GM18526 (cell line): Measurements from ENCODE around the gene GALNT13.

ENCODE experiments used
- POLR2A ChIP-seq: IDR thresholded peaks from 3 replicates; pipeline ENCODE4 v1.6.1; 2011; ENCODE audit not compliant: insufficient read length; ENCODE audit errors: extremely low read depth

GALNT13 gene

GRCh38 chr2:154203902-154204301, 332.2 kb downstream of the GALNT13 start:
- no peak for TF ChIP-seq POLR2A

DNA sequence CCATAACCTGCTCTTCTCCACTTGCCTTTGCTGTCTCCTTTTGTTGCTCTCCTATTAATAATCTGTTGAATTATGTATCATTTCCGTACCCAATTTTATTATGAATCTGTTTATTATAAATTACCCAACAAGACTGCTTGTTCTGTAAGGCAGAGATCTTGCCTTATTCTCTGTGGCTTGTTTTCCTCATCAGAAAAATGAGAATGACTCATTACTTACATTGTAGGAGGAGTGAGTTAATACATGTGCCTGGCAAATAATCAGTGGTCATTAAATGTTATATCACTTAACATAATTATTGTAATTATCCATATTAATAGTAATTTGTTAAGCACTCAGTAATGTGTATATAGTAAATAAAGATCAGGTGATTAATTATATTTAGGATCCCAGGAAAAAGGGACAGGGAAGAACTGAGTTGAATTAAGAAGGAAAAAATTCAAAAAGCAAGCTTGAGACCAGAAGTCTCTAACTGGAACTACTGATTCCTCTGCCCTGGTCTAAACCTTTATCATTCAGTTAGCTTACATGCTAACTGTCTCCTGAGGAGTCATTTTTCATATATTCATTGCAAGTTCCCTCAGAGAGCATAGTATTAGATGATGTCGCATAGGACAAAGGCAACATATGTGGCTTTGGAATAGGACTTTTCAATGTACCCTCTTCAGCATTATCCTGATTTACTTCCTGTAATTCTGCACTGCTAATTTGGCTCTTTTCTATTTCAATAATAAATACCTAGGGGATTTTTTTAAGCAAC, 335.7 kb downstream of the GALNT13 start:
- no peak for TF ChIP-seq POLR2A

- TF ChIP-seq POLR2A, result no peak
Observed at GRCh38 chr2:154223726-154224125, 352.0 kb downstream of the GALNT13 start.

DNA sequence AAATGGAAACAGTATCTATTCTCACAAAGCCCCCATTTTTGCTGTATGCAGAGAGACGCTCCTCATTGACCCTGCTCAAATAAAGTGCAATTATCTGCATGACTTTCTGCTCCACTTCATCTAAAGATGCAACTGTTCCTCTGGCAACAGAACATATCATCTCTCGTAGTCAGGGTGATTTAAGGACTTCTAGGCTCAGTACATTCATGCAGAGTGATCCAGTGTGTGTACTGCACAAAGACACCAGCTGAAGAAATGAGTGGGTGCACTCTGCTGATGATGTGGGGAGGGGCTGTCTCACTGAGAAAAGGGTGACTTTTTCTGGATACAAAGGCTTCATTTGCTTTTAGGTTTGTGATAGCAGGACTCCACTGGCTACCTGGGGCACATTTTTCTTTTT, 355.2 kb downstream of the GALNT13 start:
- no peak for TF ChIP-seq POLR2A

- TF ChIP-seq POLR2A, result no peak
Observed at GRCh38 chr2:154228566-154229280, 357.0 kb downstream of the GALNT13 start.

GRCh38 chr2:154229966-154230365, 358.2 kb downstream of the GALNT13 start:
- no peak for TF ChIP-seq POLR2A

DNA sequence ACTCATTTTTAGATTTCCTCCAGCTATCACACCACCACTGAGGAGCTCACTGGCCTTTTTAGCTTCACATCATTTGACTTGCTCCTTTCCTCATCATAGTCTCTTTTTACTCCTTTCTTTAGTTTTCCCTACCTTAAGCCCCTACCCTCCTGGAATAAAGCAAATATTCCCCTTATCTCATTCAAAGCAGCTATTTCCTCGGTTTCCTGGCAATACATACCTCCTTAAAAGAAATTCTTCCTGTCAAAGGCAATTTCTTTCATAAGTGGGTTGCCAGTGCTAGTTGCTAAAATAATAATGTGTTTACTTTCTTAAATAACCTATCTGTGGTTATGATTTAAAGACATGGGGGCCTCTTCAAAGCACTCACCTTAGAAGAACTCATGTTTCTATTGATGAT, 359.3 kb downstream of the GALNT13 start:
- TF ChIP-seq POLR2A, result no peak

- no peak for TF ChIP-seq POLR2A
Observed at GRCh38 chr2:154233231-154233630, 361.5 kb downstream of the GALNT13 start.

DNA sequence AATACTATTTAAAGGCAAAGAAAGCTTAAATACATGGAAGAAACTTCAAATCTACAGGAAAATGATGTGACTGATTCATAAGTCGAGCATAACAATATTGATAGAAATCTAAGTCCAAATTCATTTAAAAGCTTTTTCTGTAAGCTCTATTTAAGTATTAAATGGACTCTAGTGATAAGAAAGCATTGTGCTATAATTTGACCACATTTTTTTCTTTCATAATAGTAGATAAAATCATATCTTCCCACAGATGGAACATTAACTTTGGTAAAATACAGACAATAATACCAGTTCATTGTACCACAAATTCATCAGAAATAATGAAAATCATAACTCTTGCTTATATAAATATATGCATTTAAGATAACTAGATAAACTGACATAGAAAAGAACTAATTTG, 366.5 kb downstream of the GALNT13 start:
- TF ChIP-seq POLR2A, result no peak

DNA sequence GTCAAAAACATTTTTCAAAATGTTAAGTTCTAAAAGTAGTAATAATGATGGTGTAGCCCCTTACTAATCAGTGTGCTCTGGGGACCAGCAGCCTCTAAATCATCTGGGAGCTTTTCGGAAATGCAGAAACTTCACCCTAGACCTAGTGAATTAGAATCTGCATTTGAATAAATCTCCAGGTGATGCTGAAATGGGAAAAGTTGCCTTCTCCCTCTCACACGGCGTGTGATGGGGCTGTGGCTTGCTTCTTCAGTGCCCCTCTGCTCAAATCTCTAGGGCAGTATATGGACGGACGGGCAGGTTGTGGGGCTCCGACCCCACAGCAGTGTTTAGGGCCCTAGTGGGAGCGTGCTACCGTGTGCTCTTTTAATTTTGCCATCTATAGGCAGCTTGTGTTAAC, 368.6 kb downstream of the GALNT13 start:
- no peak for TF ChIP-seq POLR2A

DNA sequence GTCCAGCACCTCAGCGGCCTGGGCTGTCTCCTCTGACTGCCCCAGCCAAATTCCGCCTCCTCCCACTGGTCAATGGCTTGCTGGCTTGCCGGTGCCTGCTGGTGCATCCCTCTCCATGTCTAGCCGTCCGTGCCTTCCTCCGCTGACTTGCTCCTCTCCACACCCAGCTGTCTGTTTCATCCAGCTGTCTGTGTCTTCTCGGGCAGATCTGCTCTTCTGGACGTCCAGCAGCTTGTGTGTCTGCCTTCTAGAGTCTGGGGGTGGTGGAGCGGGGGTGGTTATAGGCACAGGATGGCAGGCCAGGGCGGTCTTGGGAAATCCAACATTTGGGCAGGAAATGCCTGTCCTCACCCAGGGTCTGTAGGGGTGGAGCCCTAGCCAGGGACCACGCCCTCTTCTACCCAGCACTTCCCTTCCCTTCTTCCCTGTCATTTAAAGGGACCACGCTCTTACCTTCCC, 369.2 kb downstream of the GALNT13 start:
- no peak for TF ChIP-seq POLR2A

DNA sequence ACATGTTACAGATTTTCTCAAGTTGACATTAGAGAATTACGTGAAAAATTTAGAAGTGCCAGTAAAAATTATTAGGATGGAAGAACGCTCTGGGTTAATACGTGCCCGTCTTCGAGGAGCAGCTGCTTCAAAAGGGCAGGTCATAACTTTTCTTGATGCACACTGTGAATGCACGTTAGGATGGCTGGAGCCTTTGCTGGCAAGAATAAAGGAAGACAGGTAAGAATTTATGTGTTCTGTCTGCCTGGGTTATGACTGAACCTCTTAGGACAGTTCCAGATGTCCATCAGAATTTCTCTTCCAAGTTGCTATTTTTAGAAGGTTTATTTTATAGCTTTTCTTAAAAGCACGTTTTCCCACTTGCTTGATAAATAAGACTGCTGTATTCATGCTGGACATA, 371.0 kb downstream of the GALNT13 start:
- TF ChIP-seq POLR2A, result no peak

- no peak for TF ChIP-seq POLR2A
Observed at GRCh38 chr2:154243685-154244084, 372.0 kb downstream of the GALNT13 start.

DNA sequence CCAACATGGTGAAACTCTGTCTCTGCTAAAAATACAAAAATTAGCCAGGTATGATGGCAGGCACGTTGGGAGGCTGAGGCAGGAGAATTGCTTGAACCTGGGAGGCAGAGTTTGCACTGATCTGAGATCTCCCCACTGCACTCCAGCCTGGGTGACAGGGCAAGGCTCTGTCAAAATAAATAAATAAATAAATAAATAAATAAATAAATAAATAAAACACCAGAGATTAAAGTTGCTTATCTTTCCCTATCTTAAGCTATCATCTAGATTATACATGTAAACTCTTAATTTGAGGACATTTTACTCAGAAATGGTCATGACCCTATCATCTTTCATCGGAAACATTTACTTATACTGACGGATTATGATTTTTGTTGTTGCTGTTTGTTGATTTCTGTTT, 373.2 kb downstream of the GALNT13 start:
- TF ChIP-seq POLR2A, result no peak

- no peak for TF ChIP-seq POLR2A
Observed at GRCh38 chr2:154247503-154247902, 375.8 kb downstream of the GALNT13 start.

DNA sequence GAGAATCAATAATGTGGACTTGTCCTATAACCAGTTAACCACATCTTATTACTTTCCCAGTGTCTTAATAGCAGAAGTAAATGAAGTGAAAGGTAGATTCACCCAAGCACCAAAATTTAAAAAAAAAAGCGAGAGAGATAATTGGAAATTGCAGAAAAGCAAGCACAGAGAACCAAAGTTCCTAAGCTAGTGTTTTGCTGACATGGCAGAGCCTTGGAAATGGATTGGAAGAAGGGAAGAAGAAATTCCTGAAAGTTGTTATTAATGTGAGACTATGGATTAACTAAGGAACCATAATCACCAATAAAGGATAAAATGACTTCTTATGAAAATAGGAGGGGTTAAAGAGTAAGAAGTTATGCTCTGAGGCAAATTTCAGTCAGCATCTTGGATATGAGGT, 384.4 kb downstream of the GALNT13 start:
- TF ChIP-seq POLR2A, result no peak
